Activated CD4-positive, alpha-beta T cell treated with anti-CD3 and anti-CD28 coated beads, Interleukin-10, Interleukin-2, amounts not matched to agents 100 ng/mL and 50 ng/mL, durations not matched to agents 16 hours and 8 hours (primary cell): ENCODE results near the gene DCP1B.
A peak's percentile ranks its signal among the peaks of the same experiment; 100 is the strongest.

Experiments
- DNase-seq: peaks from one replicate; pipeline ENCODE4 v3.0.0-alpha.2; 2020

The DCP1B gene

GRCh38 chr12:2017546-2018337 is 13.5 kb upstream of the DCP1B start:
- DNase-seq: peak; percentile 47

- DNase-seq: peak; percentile 55
Measured at GRCh38 chr12:2016862-2017545, 12.7 kb upstream of the DCP1B start.

- DNase-seq: no peak
Measured at GRCh38 chr12:2014231-2014630, 10.0 kb upstream of the DCP1B start.

- no peak for DNase-seq
Measured at GRCh38 chr12:2013527-2014223, 9.4 kb upstream of the DCP1B start.

GRCh38 chr12:2013086-2013485 is 8.8 kb upstream of the DCP1B start:
- no peak for DNase-seq

DNA sequence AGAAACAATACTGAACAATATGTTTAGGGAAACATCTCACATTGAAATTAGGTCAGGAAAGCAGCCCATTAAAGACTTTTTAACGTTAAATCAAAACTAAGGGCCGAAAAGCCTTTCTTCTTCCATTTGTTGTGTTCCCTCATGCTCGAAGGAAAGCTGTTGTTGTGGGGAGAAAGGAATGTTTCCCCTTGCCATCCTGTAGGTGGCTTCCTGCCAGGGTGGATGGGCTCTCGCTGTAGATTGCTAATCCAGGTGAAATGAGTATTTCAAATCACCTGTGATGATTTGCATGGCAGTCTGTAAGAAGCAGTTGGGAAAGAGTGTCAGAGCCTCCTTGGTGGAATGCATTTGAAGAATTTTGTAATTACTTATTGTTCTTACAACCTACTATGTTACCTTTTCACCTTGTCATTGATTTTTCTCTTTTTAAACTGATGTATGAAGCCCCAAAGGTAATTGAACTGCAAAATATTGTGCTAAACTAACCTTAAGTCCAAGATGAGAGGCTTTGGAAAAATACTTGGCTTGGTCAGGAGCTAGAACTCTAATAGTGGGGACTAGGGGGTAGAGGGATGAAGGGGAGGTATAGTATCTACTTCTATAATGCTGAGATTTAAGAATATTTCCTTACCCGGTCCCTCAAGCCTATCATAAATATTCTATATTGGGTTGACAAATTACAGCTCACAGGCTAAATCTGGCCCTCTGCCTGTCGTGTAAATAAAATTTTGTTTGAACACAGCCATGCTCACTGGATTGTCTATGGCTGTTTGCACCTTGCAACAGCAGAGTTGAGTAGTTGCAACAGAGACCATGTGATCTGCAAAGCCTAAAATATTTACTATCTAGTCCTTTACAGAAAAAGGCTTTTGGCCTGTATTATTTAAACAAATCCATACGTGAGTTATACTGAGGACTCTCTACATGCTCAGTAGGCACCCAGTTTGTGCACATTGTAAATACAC is 7.7 kb upstream of the DCP1B start:
- DNase-seq: no peak

GRCh38 chr12:2009623-2010022 is 5.4 kb upstream of the DCP1B start:
- DNase-seq: no peak

GRCh38 chr12:2008677-2009076 is 4.4 kb upstream of the DCP1B start:
- DNase-seq: no peak

- DNase-seq: no peak
Measured at GRCh38 chr12:2003676-2004112, 563 bp downstream of the DCP1B start.

GRCh38 chr12:1995205-1995896 is 8.9 kb downstream of the DCP1B start:
- peak; percentile 75 for DNase-seq

DNA sequence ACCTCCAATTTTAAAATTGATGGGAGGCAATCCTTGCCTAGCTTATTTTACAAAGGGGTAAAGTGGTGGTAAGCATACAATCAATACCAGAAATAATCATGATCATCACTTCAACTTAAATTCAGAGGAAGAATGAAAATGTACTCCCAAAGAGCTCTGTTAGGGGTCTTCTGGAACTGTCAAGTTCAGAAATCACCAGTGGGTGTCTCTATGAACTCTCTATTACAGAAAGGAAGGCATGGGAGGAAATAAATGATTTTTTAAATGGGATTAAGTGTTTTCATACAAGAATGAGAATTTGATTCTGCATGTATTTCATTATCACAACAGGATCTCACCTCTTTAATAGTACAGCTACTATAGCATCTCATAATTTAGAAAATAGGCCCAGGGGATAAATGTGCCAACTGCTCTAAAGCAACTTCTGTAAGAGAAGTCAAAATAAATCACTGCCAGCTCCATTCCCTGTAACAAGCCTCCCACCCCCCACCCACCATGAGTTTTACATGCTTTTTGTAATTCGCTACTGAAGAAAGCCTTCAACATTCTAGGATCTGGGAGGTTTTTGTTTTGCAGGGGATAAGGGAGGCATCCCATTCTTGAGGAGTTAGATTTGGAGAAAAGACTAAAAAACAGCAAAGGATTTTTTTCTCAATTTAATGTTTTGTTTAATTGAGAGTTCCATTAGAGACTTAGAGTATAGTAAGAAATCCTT is 9.7 kb downstream of the DCP1B start:
- no peak for DNase-seq

DNA sequence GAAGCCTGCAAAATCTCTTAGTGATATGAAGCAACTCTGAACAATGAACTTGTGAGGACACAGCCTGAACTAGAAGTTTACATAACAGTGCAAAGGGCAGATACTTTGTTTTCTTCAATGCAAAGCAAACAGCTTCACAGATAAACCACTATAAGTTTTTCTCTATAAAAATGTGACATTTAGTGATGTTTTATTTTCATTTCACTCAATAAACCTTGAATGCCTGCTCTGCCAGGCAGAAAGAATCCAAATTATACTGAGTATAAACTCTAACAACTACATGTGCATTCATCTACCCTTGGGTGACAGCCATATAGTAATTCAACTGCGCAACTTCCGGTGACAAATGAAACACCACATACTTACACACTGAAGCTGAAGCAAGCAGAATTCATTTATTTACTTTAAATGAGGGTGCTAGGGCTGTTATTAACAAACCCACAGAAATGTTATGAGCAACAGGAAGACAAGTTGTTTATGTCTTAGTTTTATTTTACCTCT is 10.3 kb downstream of the DCP1B start:
- peak; percentile 81 for DNase-seq

DNA sequence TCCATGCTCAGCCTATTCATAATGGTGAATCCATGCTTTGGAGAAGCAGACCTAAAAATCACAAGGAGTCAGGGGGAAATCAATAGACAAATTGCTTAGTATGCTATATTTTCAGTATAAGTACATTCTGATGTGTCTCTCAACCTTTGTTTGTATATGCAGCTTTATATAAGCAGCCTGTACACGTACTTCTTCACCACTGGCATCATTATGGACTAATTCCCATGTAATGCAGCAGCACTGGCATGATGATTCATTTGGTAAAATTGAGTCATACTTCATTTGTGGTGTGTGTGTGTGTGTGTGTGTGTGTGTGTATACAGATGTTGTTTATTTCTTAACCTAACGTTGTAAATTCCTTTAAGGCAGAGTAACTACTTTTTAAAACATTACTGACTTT is 10.9 kb downstream of the DCP1B start:
- peak; percentile 81 for DNase-seq

- DNase-seq: no peak
Measured at GRCh38 chr12:1992732-1993131, 11.5 kb downstream of the DCP1B start.

- DNase-seq: no peak
Measured at GRCh38 chr12:1989111-1989510, 15.1 kb downstream of the DCP1B start.

DNA sequence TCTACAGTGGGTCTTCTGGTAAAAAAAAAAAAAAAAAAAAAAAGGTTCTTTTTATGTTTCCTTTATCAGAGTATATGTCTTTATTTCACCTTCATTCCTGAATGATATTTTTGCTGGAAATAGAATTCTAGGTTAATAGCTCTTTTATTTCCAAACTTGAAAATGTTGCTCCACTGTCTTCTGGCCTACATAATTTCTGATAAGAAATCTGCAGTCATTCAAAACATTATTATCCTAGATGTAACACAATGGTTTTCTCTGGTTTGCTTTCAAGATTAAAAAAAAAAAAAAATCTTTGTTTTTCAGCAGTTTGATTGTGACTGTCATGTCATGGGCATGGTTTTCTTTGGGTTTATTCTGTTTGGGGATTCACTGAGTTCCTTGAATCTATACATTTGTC is 19.5 kb downstream of the DCP1B start:
- no peak for DNase-seq

GRCh38 chr12:1980282-1980681 is 24.0 kb downstream of the DCP1B start:
- no peak for DNase-seq

DNA sequence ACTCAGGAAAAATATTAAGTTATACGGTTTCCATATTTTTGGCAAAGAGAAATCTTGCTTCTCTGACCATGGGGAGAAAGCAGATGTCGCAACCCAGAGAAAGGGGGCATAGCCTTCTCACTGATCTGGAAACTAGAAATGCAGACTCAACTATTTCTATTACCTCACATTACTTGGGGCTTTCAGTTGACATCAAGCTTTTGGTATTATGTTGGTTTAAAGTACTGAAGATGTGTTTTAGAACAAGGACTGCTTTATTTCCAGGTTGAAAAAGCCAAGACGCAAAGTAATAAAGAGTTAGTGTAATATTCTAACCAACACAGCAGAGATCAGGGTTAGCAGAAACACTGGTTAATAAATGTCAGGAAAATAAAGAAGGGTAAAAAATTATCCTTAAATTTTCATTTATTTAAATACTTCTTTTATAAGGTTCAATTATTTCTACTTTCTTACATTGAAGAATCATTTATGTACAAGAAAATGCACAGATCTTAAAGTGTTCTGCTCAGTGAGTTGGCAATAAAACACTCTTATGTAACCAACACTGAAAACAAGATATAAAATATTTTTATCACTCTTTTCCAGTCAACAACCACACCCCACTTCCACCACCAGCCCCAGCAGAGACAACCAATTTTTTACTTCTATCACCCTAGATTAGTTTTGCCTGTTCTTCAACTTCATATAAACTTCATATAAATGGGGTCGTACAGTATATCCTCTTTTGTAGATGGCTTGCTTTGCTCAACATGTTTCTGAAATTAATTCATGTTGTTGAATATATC is 26.0 kb downstream of the DCP1B start:
- no peak for DNase-seq

- no peak for DNase-seq
Measured at GRCh38 chr12:1977588-1977987, 26.7 kb downstream of the DCP1B start.

GRCh38 chr12:1977109-1977508 is 27.1 kb downstream of the DCP1B start:
- DNase-seq: no peak
